HepG2 (cell line): ENCODE results near the gene ASTN2. TPM values are rescaled to one million over a fixed set of nuclear protein-coding genes. Genes with fewer than 3 reads are reported as not detected.

Experiments
- ATAC-seq: fragments of 200-7000 bp; cut with Tn5 transposase; 3 replicates; pipeline ENCODE4 v1.9.1; 2020; ENCODE audit warnings: mild to moderate bottlenecking, moderate library complexity
- BruUV-seq: library from RNA; stranded (reverse); fragments of 400-500 nt; replicated peaks from 2 replicates; lab custom pipeline; 2021; lab: Mats Ljungman, UMichigan
- CTCF ChIA-PET: fragments of 300-600 bp; formaldehyde crosslinking; extraction: SDS; loops from one replicate; lab custom pipeline; 2021; ENCODE audit warnings: low total read pairs, inconsistent platforms, low intra/inter-chr PET ratio; lab: Yijun Ruan, JAX
- POLR2A ChIA-PET: fragments of 350-600 bp; sonication (Branson Sonifier 250); formaldehyde crosslinking; loops from one replicate; lab custom pipeline; 2020; ENCODE audit warnings: antibody characterized with exemption, inconsistent platforms; lab: Yijun Ruan, JAX
- DNase-seq: peaks from one replicate; pipeline ENCODE4 v3.0.0-alpha.2; 2015; ENCODE audit warnings: low spot score
- FAIRE-seq: peaks from 3 replicates; lab custom pipeline; 2011; peaks lifted over from hg19 to GRCh38; lab: Jason Lieb, UNC
- H2AFZ ChIP-seq: one replicate; pipeline ENCODE4 v1.6.1; 2011; ENCODE audit warnings: low read length, inconsistent platforms
- H3K27ac ChIP-seq: fragments of 300-600 bp; 3 replicates; pipeline ENCODE4 v1.8.0; 2011; ENCODE audit warnings: mixed run types, mild to moderate bottlenecking, mixed read lengths, low read length, inconsistent platforms; ENCODE audit not compliant: insufficient read depth; ENCODE audit errors: extremely low read length
- H3K27me3 ChIP-seq, 2 experiments: fragments of 200-600 bp in 1 of 2; 2 replicates in 1 of 2; 3 replicates in 1 of 2; pipeline versions ENCODE4 v1.6.0 to v1.8.0; 2011; ENCODE audit warnings: low read length in 2 of 2, mild to moderate bottlenecking in 2 of 2, moderate library complexity in 2 of 2, inconsistent platforms in 1 of 2; ENCODE audit not compliant: insufficient read depth in 2 of 2, control insufficient read depth in 1 of 2
- H3K36me3 ChIP-seq, 2 experiments: fragments of 200-600 bp in 1 of 2; replicated peaks in 1 of 2; 2 replicates in 1 of 2; 3 replicates in 1 of 2; pipeline versions ENCODE4 v1.5.1 to v1.8.0; 2011; ENCODE audit warnings: low read length in 2 of 2, inconsistent platforms in 1 of 2; ENCODE audit not compliant: insufficient read depth in 2 of 2, control insufficient read depth in 1 of 2
- H3K4me1 ChIP-seq: 2 replicates; pipeline ENCODE4 v1.5.1; 2012; ENCODE audit warnings: low read length, inconsistent platforms; ENCODE audit not compliant: insufficient read depth
- H3K4me2 ChIP-seq: 2 replicates; pipeline ENCODE4 v1.6.0; 2011; ENCODE audit warnings: low read depth, low read length, inconsistent platforms
- H3K4me3 ChIP-seq, 3 experiments: fragments of 200-600 bp in 1 of 3; sonication (generic), shearing (Covaris generic) in 1 of 3; replicated peaks in 1 of 3; 2 replicates each; pipeline ENCODE4 v1.5.1; 2011 to 2016; ENCODE audit warnings: low read length in 3 of 3, inconsistent platforms in 2 of 3, low read depth in 2 of 3, mild to moderate bottlenecking in 2 of 3, control low read depth in 1 of 3, mixed read lengths in 1 of 3; ENCODE audit not compliant: insufficient read depth in 1 of 3
- H3K79me2 ChIP-seq: one replicate; pipeline ENCODE4 v1.6.1; 2011; ENCODE audit warnings: low read length, inconsistent platforms; ENCODE audit not compliant: insufficient read depth
- H3K9ac ChIP-seq: 2 replicates; pipeline ENCODE4 v1.6.0; 2011; ENCODE audit warnings: mild to moderate bottlenecking, low read depth, low read length, inconsistent platforms; ENCODE audit not compliant: insufficient read depth
- H3K9me3 ChIP-seq: 2 replicates; pipeline ENCODE4 v1.5.1; 2012; ENCODE audit warnings: mild to moderate bottlenecking, low read length
- H4K20me1 ChIP-seq: 2 replicates; pipeline ENCODE4 v1.6.0; 2011; ENCODE audit warnings: inconsistent platforms, mild to moderate bottlenecking, low read length, moderate library complexity; ENCODE audit not compliant: insufficient read depth
- SALL2 ChIP-seq: sonication (generic); formaldehyde crosslinking; IDR thresholded peaks from 2 replicates; pipeline ENCODE4 v1.8.1; 2023; ENCODE audit warnings: mild to moderate bottlenecking, missing genetic modification reagents, inconsistent platforms
- TAF15 ChIP-seq: fragments of 200-400 bp; formaldehyde crosslinking; IDR thresholded peaks from one replicate; pipeline ENCODE4 v1.6.1; 2018; ENCODE audit warnings: mild to moderate bottlenecking, low read depth, low read length; ENCODE audit not compliant: poor library complexity, severe bottlenecking
- ZNF24 ChIP-seq: fragments of 450-650 bp; IDR thresholded peaks from 2 replicates; pipeline ENCODE4 v1.6.1; 2017; ENCODE audit warnings: antibody characterized with exemption, mild to moderate bottlenecking
- ZNF33B ChIP-seq: sonication (generic); formaldehyde crosslinking; IDR thresholded peaks from 2 replicates; pipeline ENCODE4 v1.5.1; 2020; ENCODE audit warnings: mild to moderate bottlenecking, missing genetic modification reagents
- ZNF343 ChIP-seq: sonication (generic); formaldehyde crosslinking; IDR thresholded peaks from 2 replicates; pipeline ENCODE4 v1.4.0; 2020; ENCODE audit warnings: mild to moderate bottlenecking, missing genetic modification reagents
- ZNF503 ChIP-seq: sonication (generic); formaldehyde crosslinking; IDR thresholded peaks from 2 replicates; pipeline ENCODE4 v1.4.0; 2020; ENCODE audit warnings: missing genetic modification reagents
- ZNF75D ChIP-seq: sonication (generic); formaldehyde crosslinking; IDR thresholded peaks from 2 replicates; pipeline ENCODE4 v1.8.1; 2023; ENCODE audit warnings: missing genetic modification reagents, mild to moderate bottlenecking, borderline replicate concordance
- ZNF792 ChIP-seq: IDR thresholded peaks from 2 replicates; pipeline ENCODE4 v1.6.1; 2016
- WGBS: methylation state at CpG from one replicate; pipeline ENCODE4 v1.1.6; 2017; ENCODE audit warnings: low lambda C conversion rate; 5-methylcytosine and 5-hydroxymethylcytosine counted together
- in situ Hi-C: cut with HindIII; loops from 2 replicates; pipeline ENCODE4 v1.10.0; 2017; ENCODE audit warnings: low pct_unique_long_range_greater_than_20kb; ENCODE audit not compliant: extremely low pct_ligation_motif_present
- intact Hi-C: fragments of 100-400 bp; cut with micrococcal nuclease; formaldehyde crosslinking; loops from one replicate; pipeline ENCODE4 v1.10.0; 2022; ENCODE audit not compliant: unreplicated experiment
- polyA plus RNA-seq, 8 experiments: library from polyadenylated mRNA; depleted of rRNA in 3 of 8; stranded (reverse) in 7 of 8; unstranded in 1 of 8; fragments of >200 nt; fragmentation: Illumina TruSeq in 4 of 8; extraction: Trizol in 4 of 8; gene quantifications; 2 replicates each; pipeline versions ENCODE4 v1.2.1 to v1.2.3, GENCODE V29; 2011 to 2016; ENCODE audit warnings: low read depth in 4 of 8, missing spikeins in 1 of 8, mixed read lengths in 1 of 8; ENCODE audit not compliant: insufficient read depth in 1 of 8
- total RNA-seq, 5 experiments: library from RNA; depleted of rRNA; stranded (reverse); fragments of >200 nt; fragmentation: Illumina TruSeq; extraction: Trizol; gene quantifications; 2 replicates each; pipeline ENCODE4 v1.2.3, GENCODE V29; 2016; ENCODE audit warnings: low read depth in 1 of 5

The ASTN2 gene
- total and polyA plus RNA-seq, 2 of the 13 experiments (the other 11 are each of a cell fraction or from before 2014, with no cell fraction given) = 5.2 to 13.5 TPM

- Histone ChIP-seq H4K20me1 (no peaks in the 10 kb centered on the region), H3K27me3 (no peaks in the 10 kb centered on the region), H3K9ac (no peak overlapping the region), H3K36me3 (no peaks in the 10 kb centered on the region), H2AFZ (no peak overlapping the region), H3K27ac (no peak overlapping the region), H3K4me1 (no peaks in the 10 kb centered on the region), H3K9me3 (no peaks in the 10 kb centered on the region), H3K79me2 (no peaks in the 10 kb centered on the region), H3K4me3 (no peak overlapping the region), H3K4me2 (no peak overlapping the region)
- ATAC-seq (no peak), FAIRE-seq (no peak), DNase-seq (no peak)
- TF ChIP-seq ZNF33B (CRISPR knock-in tag) (no peak), ZNF503 (CRISPR knock-in tag) (no peak), ZNF792 (CRISPR knock-in tag) (no peak), SALL2 (CRISPR knock-in tag) (no peak), ZNF75D (CRISPR knock-in tag) (no peak), ZNF24 (peak; percentile 60; the same call in 1 of the 2 replicates), TAF15 (no peak), ZNF343 (CRISPR knock-in tag) (no peak)
- CTCF ChIA-PET = no interaction called here
- in situ Hi-C loops (no loop called here), intact Hi-C loops (no loop called here)
- 10% methylated on average over 3 of the region's 3 CpGs for WGBS
- no TSS peak for BruUV-seq
- POLR2A ChIA-PET = no interaction called here
These were observed 368.1 kb downstream of the ASTN2 start for GRCh38 chr9:117046666-117047327.
